H1 (cell line): Measurements from ENCODE around the gene SNX3. TPM values are rescaled to one million over a fixed set of nuclear protein-coding genes. Genes with fewer than 3 reads are reported as not detected.

Experiments used
- CTCF ChIA-PET: fragments of 300-600 bp; sonication (Branson Sonifier 250); formaldehyde crosslinking; loops from one replicate; lab custom pipeline; 2021; ENCODE audit not compliant: partially characterized antibody; lab: Charles Lee
- POLR2A ChIA-PET: fragments of 300-600 bp; sonication (Branson Sonifier 250); formaldehyde crosslinking; loops from one replicate; lab custom pipeline; 2021; ENCODE audit warnings: inconsistent platforms; ENCODE audit not compliant: partially characterized antibody; lab: Charles Lee
- DNase-seq, 2 experiments: peaks; one replicate each; pipeline versions ENCODE4 v3.0.0 to v3.0.0-alpha.2; 2010 to 2022; ENCODE audit warnings: low spot score in 2 of 2, low read depth in 1 of 2, mixed read lengths in 1 of 2
- FAIRE-seq: peaks from 2 replicates; lab custom pipeline; 2011; peaks lifted over from hg19 to GRCh38; lab: Jason Lieb, UNC
- H2AFZ ChIP-seq: 2 replicates; pipeline ENCODE4 v1.8.1; 2012; ENCODE audit warnings: low read length, inconsistent platforms
- H2AK5ac ChIP-seq: 2 replicates; pipeline ENCODE4 v1.6.1; 2013; ENCODE audit warnings: low read depth, low read length
- H2BK120ac ChIP-seq: replicated peaks from 2 replicates; pipeline ENCODE3; 2013; ENCODE audit warnings: low read depth, low read length, inconsistent platforms
- H2BK12ac ChIP-seq: 2 replicates; pipeline ENCODE4 v1.6.1; 2013; ENCODE audit warnings: low read depth, low read length
- H2BK15ac ChIP-seq: 2 replicates; pipeline ENCODE4 v1.6.1; 2013; ENCODE audit warnings: low read length
- H2BK20ac ChIP-seq: 2 replicates; pipeline ENCODE4 v1.6.1; 2013; ENCODE audit warnings: low read length
- H2BK5ac ChIP-seq: 2 replicates; pipeline ENCODE4 v1.6.1; 2013; ENCODE audit warnings: low read depth, low read length
- H3K14ac ChIP-seq: 2 replicates; pipeline ENCODE4 v1.6.1; 2013; ENCODE audit warnings: inconsistent platforms; ENCODE audit not compliant: insufficient read length
- H3K18ac ChIP-seq: 2 replicates; pipeline ENCODE4 v1.6.1; 2013; ENCODE audit warnings: low read length; ENCODE audit errors: extremely low read depth
- H3K23ac ChIP-seq: 2 replicates; pipeline ENCODE4 v1.6.1; 2013; ENCODE audit warnings: inconsistent platforms; ENCODE audit not compliant: insufficient read length
- H3K23me2 ChIP-seq: 2 replicates; pipeline ENCODE4 v1.6.1; 2013; ENCODE audit warnings: low read depth, low read length
- H3K27ac ChIP-seq: 2 replicates; pipeline ENCODE4 v1.6.1; 2011; ENCODE audit warnings: low read depth, low read length, inconsistent platforms
- H3K27me3 ChIP-seq, 4 experiments: replicated peaks in 1 of 4; 1 replicate in 1 of 4; 2 replicates in 3 of 4; pipeline versions ENCODE4 v1.6.1 to v1.8.1; 2011 to 2013; ENCODE audit warnings: low read length in 3 of 4, mild to moderate bottlenecking in 3 of 4, inconsistent platforms in 2 of 4, mixed read lengths in 2 of 4, moderate library complexity in 1 of 4; ENCODE audit not compliant: control insufficient read depth in 3 of 4, insufficient read depth in 3 of 4; ENCODE audit errors: extremely low read depth in 1 of 4
- H3K36me3 ChIP-seq, 4 experiments: 2 replicates each; pipeline versions ENCODE4 v1.6.1 to v1.8.1; 2011 to 2013; ENCODE audit warnings: mild to moderate bottlenecking in 4 of 4, low read length in 3 of 4, moderate library complexity in 2 of 4, control low read depth in 1 of 4, inconsistent platforms in 1 of 4; ENCODE audit not compliant: insufficient read depth in 4 of 4, control insufficient read depth in 2 of 4
- H3K4ac ChIP-seq: replicated peaks from 2 replicates; pipeline ENCODE3; 2013; ENCODE audit warnings: low read length, low read depth, mixed read lengths, inconsistent platforms; ENCODE audit not compliant: insufficient read length
- H3K4me1 ChIP-seq, 4 experiments: replicated peaks in 1 of 4; 1 replicate in 1 of 4; 2 replicates in 3 of 4; pipeline versions ENCODE4 v1.6.1 to v1.8.1; 2011 to 2013; ENCODE audit warnings: low read length in 3 of 4, inconsistent platforms in 2 of 4, mixed read lengths in 1 of 4; ENCODE audit not compliant: insufficient read depth in 4 of 4, control insufficient read depth in 3 of 4
- H3K4me2 ChIP-seq, 2 experiments: 2 replicates each; pipeline versions ENCODE4 v1.6.1 to v1.8.1; 2011 to 2013; ENCODE audit warnings: low read depth in 2 of 2, low read length in 2 of 2, control low read depth in 1 of 2, inconsistent platforms in 1 of 2, mild to moderate bottlenecking in 1 of 2; ENCODE audit not compliant: insufficient read depth in 1 of 2
- H3K4me3 ChIP-seq, 4 experiments: fragments of 200-600, 300-600 bp in 1 of 4; sonication (generic), shearing (Covaris generic), sonication (Bioruptor Twin) in 1 of 4; 2 replicates each; pipeline versions ENCODE4 v1.5.1 to v1.8.1; 2011 to 2016; ENCODE audit warnings: low read length in 4 of 4, low read depth in 3 of 4, control low read depth in 2 of 4, inconsistent platforms in 2 of 4, mild to moderate bottlenecking in 2 of 4, mixed read lengths in 1 of 4, moderate library complexity in 1 of 4; ENCODE audit not compliant: insufficient read depth in 2 of 4; ENCODE audit errors: extremely low read depth in 1 of 4
- H3K56ac ChIP-seq: replicated peaks from 2 replicates; pipeline ENCODE3; 2013; ENCODE audit warnings: low read depth, mild to moderate bottlenecking, mixed read lengths, low read length, inconsistent platforms; ENCODE audit not compliant: insufficient read length
- H3K79me1 ChIP-seq: 2 replicates; pipeline ENCODE4 v1.6.1; 2013; ENCODE audit warnings: low read depth, low read length, control low read depth
- H3K79me2 ChIP-seq, 2 experiments: 2 replicates each; pipeline versions ENCODE4 v1.6.1 to v1.8.1; 2012 to 2013; ENCODE audit warnings: low read length in 2 of 2, mild to moderate bottlenecking in 2 of 2, inconsistent platforms in 1 of 2; ENCODE audit not compliant: insufficient read depth in 2 of 2, control insufficient read depth in 1 of 2
- H3K9ac ChIP-seq, 4 experiments: replicated peaks in 1 of 4; 1 replicate in 1 of 4; 2 replicates in 3 of 4; pipeline versions ENCODE4 v1.6.1 to v1.8.1; 2011 to 2013; ENCODE audit warnings: low read depth in 3 of 4, low read length in 3 of 4, control low read depth in 2 of 4, mild to moderate bottlenecking in 2 of 4, moderate library complexity in 2 of 4, inconsistent platforms in 1 of 4; ENCODE audit errors: extremely low read depth in 1 of 4
- H3K9me3 ChIP-seq, 2 experiments: 2 replicates each; pipeline versions ENCODE4 v1.6.1 to v1.8.1; 2012 to 2013; ENCODE audit warnings: mild to moderate bottlenecking in 2 of 2, moderate library complexity in 2 of 2, control low read depth in 1 of 2, inconsistent platforms in 1 of 2, low read depth in 1 of 2, low read length in 1 of 2, mixed read lengths in 1 of 2; ENCODE audit not compliant: insufficient read depth in 2 of 2
- H4K20me1 ChIP-seq, 2 experiments: replicated peaks in 1 of 2; 2 replicates each; pipeline versions ENCODE3 to v1.8.1; 2011 to 2013; ENCODE audit warnings: inconsistent platforms in 2 of 2, low read length in 2 of 2, mild to moderate bottlenecking in 1 of 2; ENCODE audit not compliant: insufficient read depth in 2 of 2, control insufficient read depth in 1 of 2
- H4K5ac ChIP-seq: 2 replicates; pipeline ENCODE4 v1.6.1; 2013; ENCODE audit warnings: low read length, low read depth, mixed read lengths, inconsistent platforms; ENCODE audit not compliant: insufficient read length
- H4K8ac ChIP-seq: 2 replicates; pipeline ENCODE4 v1.8.0; 2013; ENCODE audit warnings: mild to moderate bottlenecking, moderate library complexity, low read length, inconsistent platforms; ENCODE audit not compliant: insufficient read depth; ENCODE audit errors: extremely low read depth
- H4K91ac ChIP-seq: replicated peaks from 2 replicates; pipeline ENCODE3; 2013; ENCODE audit warnings: low read length, mixed read lengths, inconsistent platforms; ENCODE audit not compliant: insufficient read length
- ASH2L ChIP-seq: fragments of 200-600, 300-600 bp; sonication (generic); IDR thresholded peaks from one replicate; pipeline ENCODE4 v1.7.1; 2017; ENCODE audit warnings: low read length
- ATF2 ChIP-seq: IDR thresholded peaks from 2 replicates; pipeline ENCODE4 v1.6.1; 2012; ENCODE audit warnings: low read length, inconsistent platforms
- CREB1 ChIP-seq: IDR thresholded peaks from 2 replicates; pipeline ENCODE4 v1.6.1; 2012; ENCODE audit warnings: inconsistent platforms
- E2F6 ChIP-seq: IDR thresholded peaks from 2 replicates; pipeline ENCODE4 v1.6.1; 2012; ENCODE audit warnings: inconsistent platforms
- EZH2 ChIP-seq: fragments of 200-600 bp; sonication (generic); IDR thresholded peaks from 2 replicates; pipeline ENCODE4 v1.7.1; 2012; ENCODE audit warnings: low read depth, mild to moderate bottlenecking, moderate library complexity, low read length, inconsistent platforms; ENCODE audit not compliant: severe bottlenecking
- MAX ChIP-seq: IDR thresholded peaks from 2 replicates; pipeline ENCODE4 v1.6.1; 2012; ENCODE audit warnings: inconsistent platforms
- POLR2A ChIP-seq, 2 experiments: IDR thresholded peaks; 1 replicate in 1 of 2; 2 replicates in 1 of 2; pipeline ENCODE4 v1.6.1; 2011; ENCODE audit warnings: low read depth in 2 of 2, low read length in 2 of 2, mild to moderate bottlenecking in 2 of 2; ENCODE audit errors: control extremely low read depth in 1 of 2
- POU5F1 ChIP-seq: IDR thresholded peaks from 2 replicates; pipeline ENCODE4 v1.6.1; 2011; ENCODE audit warnings: low read depth, mild to moderate bottlenecking, low read length, moderate library complexity
- SRF ChIP-seq: IDR thresholded peaks from 2 replicates; pipeline ENCODE4 v1.6.1; 2011; ENCODE audit warnings: mild to moderate bottlenecking, low read depth, low read length, moderate library complexity
- TEAD4 ChIP-seq: IDR thresholded peaks from 2 replicates; pipeline ENCODE4 v1.6.1; 2012; ENCODE audit warnings: low read depth, low read length, inconsistent platforms, mixed read lengths
- USF2 ChIP-seq: IDR thresholded peaks from 2 replicates; pipeline ENCODE4 v1.6.1; 2011; ENCODE audit warnings: low read length, improper control_type of control experiment
- WGBS, 2 experiments: shearing (Covaris generic) in 1 of 2; methylation state at CpG; one replicate each; pipeline versions ENCODE4 v1.1.6 to v1.1.7; 2013 to 2015; ENCODE audit warnings: low lambda C conversion rate in 2 of 2, mixed read lengths in 2 of 2, inconsistent platforms in 1 of 2, low coverage in 1 of 2, missing lambda C conversion rate in 1 of 2; ENCODE audit not compliant: insufficient replicate concordance in 2 of 2, insufficient coverage in 1 of 2, insufficient read length in 1 of 2; ENCODE audit errors: extremely low coverage in 1 of 2, missing lambda C conversion rate in 1 of 2; 5-methylcytosine and 5-hydroxymethylcytosine counted together
- polyA plus RNA-seq, 7 experiments: library from polyadenylated mRNA; depleted of rRNA in 3 of 7; stranded (reverse) in 5 of 7; unstranded in 2 of 7; fragments of >200 nt in 5 of 7; fragments of 200-250 nt in 2 of 7; gene quantifications; 1 replicate in 5 of 7; 2 replicates in 1 of 7; 4 replicates in 1 of 7; pipeline versions ENCODE4 v1.2.1 to v1.2.3, GENCODE V29; 2011 to 2013; ENCODE audit warnings: missing spikeins in 2 of 7, mixed read lengths in 2 of 7
- total RNA-seq: library from RNA; stranded (reverse); fragmentation: NEBNext Ultra II Directional; extraction: Animal tissue kit (Norgen Biotek cat#: 25700); gene quantifications from 2 replicates; pipeline ENCODE4 v1.2.1, GENCODE V29; 2021

The SNX3 gene
- total and polyA plus RNA-seq, 2 of the 8 experiments (the other 6 are each of a cell fraction or from before 2014, with no cell fraction given), result 72.5 to 150 TPM

GRCh38 chr6:108304646-108305045 lies 43.8 kb upstream of the SNX3 start:
- H3K27ac ChIP-seq, result no peak overlapping the region
- H4K8ac ChIP-seq, result no peak overlapping the region
- no peaks in the 10 kb centered on the region for H3K9me3 ChIP-seq
- no peaks in the 10 kb centered on the region for H3K79me2 ChIP-seq
- no peak overlapping the region for H2AFZ ChIP-seq
- H3K4me1 ChIP-seq, result peaks cover 0 to 3% (median 0%) of the 10 kb centered on the region in 4 experiments; a peak in 2 of 7 replicates
- H3K4me3 ChIP-seq, result no peak overlapping the region
- no peak overlapping the region for H3K56ac ChIP-seq
- no peaks in the 10 kb centered on the region for H3K23me2 ChIP-seq
- no peak overlapping the region for H2BK20ac ChIP-seq
- H2BK120ac ChIP-seq, result no peak overlapping the region
- ChIA-PET POLR2A (interaction anchor here (1.4 kb wide), 1 partner anchor 10 kb away, joined by 6 read pairs; the partner anchor contains the start of gene AFG1L), CTCF (interaction anchor here (1.0 kb wide), 1 partner anchor 16 kb away, joined by 3 read pairs; no protein-coding TSS in a partner anchor)
- H4K5ac ChIP-seq, result no peak overlapping the region
- no peak overlapping the region for H2AK5ac ChIP-seq
- no peak overlapping the region for H3K18ac ChIP-seq
- no peaks in the 10 kb centered on the region for H3K36me3 ChIP-seq
- no peak overlapping the region for H4K91ac ChIP-seq
- H3K79me1 ChIP-seq, result no peaks in the 10 kb centered on the region
- no peak overlapping the region for H2BK15ac ChIP-seq
- H2BK5ac ChIP-seq, result no peak overlapping the region
- H3K9ac ChIP-seq, result no peak overlapping the region
- H3K14ac ChIP-seq, result no peak overlapping the region
- no peaks in the 10 kb centered on the region for H4K20me1 ChIP-seq
- no peak for DNase-seq
- FAIRE-seq, result no peak
- no peak overlapping the region for H3K4me2 ChIP-seq
- WGBS, 2 experiments, result 91% methylated on average over 2 of the region's 2 CpGs; no CpG with 5 or more reads in 1 of the 2 experiments
- no peak overlapping the region for H3K23ac ChIP-seq
- H3K4ac ChIP-seq, result no peak overlapping the region
- H3K27me3 ChIP-seq, result no peaks in the 10 kb centered on the region
- no peak overlapping the region for H2BK12ac ChIP-seq
- TF ChIP-seq ATF2 (no peak), MAX (no peak), USF2 (no peak), POLR2A (IDR thresholded peaks at IDR 0.05; ENCODE audit: control extremely low read depth in 1 of 2, low read depth in 2 of 2, low read length in 2 of 2) (no peak), POU5F1 (no peak), ASH2L (no peak), TEAD4 (no peak), E2F6 (no peak), CREB1 (no peak), SRF (no peak), EZH2 (no peak)
